GM23338 (cell line): ENCODE results near the gene PCGF2. TPM values are rescaled to one million over a fixed set of nuclear protein-coding genes. Genes with fewer than 3 reads are reported as not detected.

Experiments
- ATAC-seq: fragments of 200-7000 bp; cut with Tn5 transposase; 3 replicates; pipeline ENCODE4 v1.9.1; 2020
- DNase-seq: peaks from one replicate; pipeline ENCODE4 v3.0.0-alpha.2; 2015; ENCODE audit warnings: low spot score
- H2AFZ ChIP-seq: fragments of 200-600 bp; sonication (generic); 2 replicates; pipeline ENCODE4 v1.8.0; 2016; ENCODE audit warnings: antibody characterized with exemption, mild to moderate bottlenecking, moderate library complexity
- H3F3A ChIP-seq: fragments of 200-600 bp; sonication (generic); replicated peaks from 2 replicates; pipeline ENCODE4 v1.8.0; 2017; ENCODE audit warnings: antibody characterized with exemption, mixed run types, low read depth
- H3K27ac ChIP-seq: fragments of 200-600 bp; sonication (generic); 2 replicates; pipeline ENCODE4 v1.6.1; 2016; ENCODE audit warnings: low read depth
- H3K27me3 ChIP-seq: fragments of 200-600 bp; sonication (generic); 2 replicates; pipeline ENCODE4 v1.8.0; 2016; ENCODE audit warnings: mild to moderate bottlenecking, mixed run types, moderate library complexity; ENCODE audit not compliant: insufficient read depth
- H3K36me3 ChIP-seq: fragments of 200-600 bp; sonication (generic); 2 replicates; pipeline ENCODE4 v1.8.0; 2016; ENCODE audit warnings: mild to moderate bottlenecking; ENCODE audit not compliant: insufficient read depth
- H3K4me1 ChIP-seq: fragments of 200-600 bp; sonication (generic); 2 replicates; pipeline ENCODE4 v1.8.0; 2016; ENCODE audit warnings: mild to moderate bottlenecking, moderate library complexity; ENCODE audit not compliant: insufficient read depth
- H3K4me2 ChIP-seq: fragments of 200-600 bp; sonication (generic); 2 replicates; pipeline ENCODE4 v1.7.1; 2017; ENCODE audit warnings: mixed run types
- H3K4me3 ChIP-seq: fragments of 200-600 bp; sonication (generic); 2 replicates; pipeline ENCODE4 v1.6.1; 2016; ENCODE audit warnings: mixed run types
- H3K79me2 ChIP-seq: fragments of 200-600 bp; sonication (generic); replicated peaks from 2 replicates; pipeline ENCODE4 v1.8.0; 2017; ENCODE audit warnings: mild to moderate bottlenecking; ENCODE audit not compliant: insufficient read depth
- H3K9me2 ChIP-seq: fragments of 200-600 bp; sonication (generic); 2 replicates; pipeline ENCODE4 v1.8.0; 2017; ENCODE audit not compliant: insufficient read depth
- H4K20me1 ChIP-seq: fragments of 200-600 bp; sonication (generic); replicated peaks from 2 replicates; pipeline ENCODE4 v1.8.0; 2017; ENCODE audit warnings: mild to moderate bottlenecking; ENCODE audit not compliant: insufficient read depth
- H3K27ac Mint-ChIP-seq: 2 replicates; pipeline ENCODE4 v1.8.0; 2020; ENCODE audit warnings: inconsistent platforms, mild to moderate bottlenecking, moderate library complexity, mixed read lengths
- H3K27me3 Mint-ChIP-seq: 3 replicates; pipeline ENCODE4 v1.8.0; 2022; ENCODE audit warnings: low read depth, mild to moderate bottlenecking, moderate library complexity, mixed read lengths, inconsistent platforms; ENCODE audit not compliant: insufficient read depth, poor library complexity
- H3K36me3 Mint-ChIP-seq: 3 replicates; pipeline ENCODE4 v1.8.0; 2021; ENCODE audit warnings: low read depth, mild to moderate bottlenecking, inconsistent platforms, moderate library complexity, mixed read lengths
- H3K4me1 Mint-ChIP-seq: 3 replicates; pipeline ENCODE4 v1.8.0; 2020; ENCODE audit warnings: mild to moderate bottlenecking, inconsistent platforms, mixed read lengths
- H3K4me3 Mint-ChIP-seq: 3 replicates; pipeline ENCODE4 v1.8.0; 2021; ENCODE audit warnings: moderate library complexity, mild to moderate bottlenecking, inconsistent platforms, mixed read lengths
- H3K9me3 Mint-ChIP-seq: 3 replicates; pipeline ENCODE4 v1.8.0; 2020; ENCODE audit warnings: moderate library complexity, mild to moderate bottlenecking, inconsistent platforms, mixed read lengths
- CREB1 ChIP-seq: fragments of 250-450 bp; sonication (Bioruptor Pico); IDR thresholded peaks from 2 replicates; pipeline ENCODE4 v1.5.0; 2020; ENCODE audit warnings: low read depth, mild to moderate bottlenecking, moderate library complexity
- CTCF ChIP-seq, 2 experiments: fragments of 200-600 bp in 1 of 2; sonication (generic) in 1 of 2; conservative IDR thresholded peaks; 2 replicates each; pipeline versions ENCODE4 v1.5.1 to v1.6.1; 2016 to 2017; ENCODE audit warnings: antibody characterized with exemption in 2 of 2, low read depth in 2 of 2, mild to moderate bottlenecking in 2 of 2, moderate library complexity in 1 of 2
- EZH2 ChIP-seq: fragments of 200-600 bp; sonication (generic); IDR thresholded peaks from one replicate; pipeline ENCODE4 v1.8.0; 2017; ENCODE audit warnings: antibody characterized with exemption, mild to moderate bottlenecking, low read depth; ENCODE audit not compliant: unreplicated experiment
- EZH2phosphoT487 ChIP-seq: fragments of 200-600 bp; sonication (generic); IDR thresholded peaks from one replicate; pipeline ENCODE4 v1.8.1; 2018; ENCODE audit warnings: antibody characterized with exemption; ENCODE audit not compliant: unreplicated experiment
- JUNB ChIP-seq: IDR thresholded peaks from one replicate; pipeline ENCODE4 v1.6.1; 2016; ENCODE audit warnings: antibody characterized with exemption; ENCODE audit not compliant: unreplicated experiment
- NANOG ChIP-seq: IDR thresholded peaks from 2 replicates; pipeline ENCODE4 v1.6.1; 2016; ENCODE audit warnings: antibody characterized with exemption, borderline replicate concordance
- POLR2AphosphoS5 ChIP-seq: IDR thresholded peaks from 2 replicates; pipeline ENCODE4 v1.6.1; 2016; ENCODE audit warnings: antibody characterized with exemption, low read depth
- ZNF114 ChIP-seq: fragments of 250-450 bp; sonication (Bioruptor Pico); IDR thresholded peaks from 2 replicates; pipeline ENCODE4 v1.5.0; 2020; ENCODE audit warnings: mild to moderate bottlenecking, moderate library complexity
- ZNF331 ChIP-seq: fragments of 250-450 bp; sonication (Bioruptor Pico); IDR thresholded peaks from 2 replicates; pipeline ENCODE4 v1.5.0; 2020; ENCODE audit warnings: low read depth, mild to moderate bottlenecking, moderate library complexity
- polyA plus RNA-seq: library from polyadenylated mRNA; unstranded; fragments of >200 nt; fragmentation: Nextera tagmentation; extraction: Ambion mirVana; gene quantifications from 2 replicates; pipeline ENCODE4 v1.2.1, GENCODE V29; 2016
- total RNA-seq: library from RNA; depleted of rRNA; stranded (reverse); fragments of >200 nt; shearing (Covaris generic); gene quantifications from 2 replicates; pipeline ENCODE4 v1.2.3, GENCODE V29; 2014

PCGF2 gene
- total and polyA plus RNA-seq, 2 experiments from 2014 or later: 21.1 to 51.9 TPM

DNA sequence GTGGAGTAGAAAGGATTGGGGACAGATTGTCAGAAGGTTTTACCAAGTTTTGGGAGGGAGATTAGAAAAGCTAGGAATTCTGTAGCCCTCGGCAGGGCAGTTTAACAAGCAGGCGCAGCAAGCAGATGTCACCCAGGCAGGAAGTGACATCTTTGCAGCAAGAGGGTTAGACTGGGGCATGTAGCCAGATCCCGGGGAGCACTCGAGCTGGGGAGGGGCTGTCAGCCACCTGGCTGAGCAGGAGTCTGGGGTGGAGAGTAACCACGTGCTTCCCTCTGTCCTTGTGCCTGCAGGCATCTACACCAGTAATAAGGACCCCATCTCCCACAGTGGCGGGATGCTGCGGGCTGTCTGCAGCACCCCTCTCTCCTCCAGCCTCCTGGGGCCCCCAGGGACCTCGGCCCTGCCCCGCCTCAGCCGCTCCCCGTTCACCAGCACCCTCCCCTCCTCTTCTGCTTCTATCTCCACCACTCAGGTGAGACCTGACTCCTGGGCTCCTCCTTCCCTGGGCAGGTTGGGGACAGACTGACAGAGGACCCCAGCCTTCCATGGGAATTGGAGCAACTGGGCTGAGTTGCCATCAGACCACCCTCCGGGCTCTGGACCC is 30.9 kb downstream of the PCGF2 start:
- no peaks in the 10 kb centered on the region for H3K36me3 ChIP-seq
- H3F3A ChIP-seq: peaks cover 15% of the 10 kb centered on the region
- H3K4me2 ChIP-seq: no peak overlapping the region
- H3K4me1 ChIP-seq: peaks cover 18% of the 10 kb centered on the region; the same call in 1 of the 2 replicates
- H3K27ac ChIP-seq: no peak overlapping the region
- no peak for ATAC-seq
- no peak overlapping the region for H2AFZ ChIP-seq
- peaks cover 34% of the 10 kb centered on the region for H3K27me3 ChIP-seq
- no peak overlapping the region for H3K4me3 ChIP-seq
- no peak for DNase-seq
- Mint-ChIP-seq H3K36me3 (peaks cover 14% of the 10 kb centered on the region), H3K27me3 (peaks cover 31% of the 10 kb centered on the region), H3K9me3 (no peaks in the 10 kb centered on the region; the same call in 1 of the 3 replicates), H3K4me1 (peaks cover 69% of the 10 kb centered on the region), H3K4me3 (no peak overlapping the region), H3K27ac (no peak overlapping the region)
- no peaks in the 10 kb centered on the region for H3K9me2 ChIP-seq
- TF ChIP-seq NANOG (no peak), JUNB (no peak), ZNF331 (no peak), ZNF114 (no peak), POLR2AphosphoS5 (no peak), EZH2 (no peak), CTCF (conservative IDR thresholded peaks at IDR 0.05; ENCODE audit: low read depth in 2 of 2) (no peak)
- no peaks in the 10 kb centered on the region for H3K79me2 ChIP-seq
- peaks cover 3% of the 10 kb centered on the region; the same call in 1 of the 2 replicates for H4K20me1 ChIP-seq

- no peaks in the 10 kb centered on the region for H3K36me3 ChIP-seq
- ATAC-seq (no peak), DNase-seq (no peak)
- H3K4me1 ChIP-seq: peaks cover 18% of the 10 kb centered on the region; the same call in 1 of the 2 replicates
- Mint-ChIP-seq H3K4me3 (no peak overlapping the region), H3K27ac (no peak overlapping the region), H3K36me3 (peaks cover 14% of the 10 kb centered on the region), H3K4me1 (peaks cover 75% of the 10 kb centered on the region), H3K27me3 (peaks cover 33% of the 10 kb centered on the region), H3K9me3 (no peaks in the 10 kb centered on the region; the same call in 1 of the 3 replicates)
- no peak overlapping the region for H2AFZ ChIP-seq
- peaks cover 31% of the 10 kb centered on the region for H3K27me3 ChIP-seq
- no peak overlapping the region for H3K4me2 ChIP-seq
- H3F3A ChIP-seq: peaks cover 15% of the 10 kb centered on the region
- H4K20me1 ChIP-seq: peaks cover 3% of the 10 kb centered on the region; the same call in 1 of the 2 replicates
- H3K27ac ChIP-seq: no peak overlapping the region
- H3K79me2 ChIP-seq: no peaks in the 10 kb centered on the region
- H3K4me3 ChIP-seq: no peak overlapping the region
- no peak for TF ChIP-seq NANOG
- no peak for TF ChIP-seq EZH2
- no peak for TF ChIP-seq CTCF (conservative IDR thresholded peaks at IDR 0.05; ENCODE audit: low read depth in 2 of 2)
- no peak for TF ChIP-seq EZH2phosphoT487
- TF ChIP-seq POLR2AphosphoS5: no peak
- no peak for TF ChIP-seq JUNB
- TF ChIP-seq CREB1 (CRISPR knock-in tag): no peak
- TF ChIP-seq ZNF114: no peak
- H3K9me2 ChIP-seq: no peaks in the 10 kb centered on the region
Measured at GRCh38 chr17:38716368-38717005, 31.6 kb downstream of the PCGF2 start.
